Stomach smooth muscle (tissue), 2 donors: ENCODE results near the gene PNLIPRP2.

ENCODE experiments used
- H3K27ac ChIP-seq: one replicate; pipeline ENCODE4 v1.7.0; 2013; ENCODE audit warnings: mild to moderate bottlenecking, low read length, inconsistent platforms
- H3K27me3 ChIP-seq, 2 donors: one replicate each; pipeline ENCODE4 v1.7.0; 2013; ENCODE audit warnings: low read length in 2 of 2; ENCODE audit not compliant: insufficient read depth in 2 of 2, control insufficient read depth in 1 of 2
- H3K36me3 ChIP-seq, 2 donors: one replicate each; pipeline ENCODE4 v1.7.0; 2013; ENCODE audit warnings: low read length in 2 of 2; ENCODE audit not compliant: control insufficient read depth in 2 of 2, insufficient read depth in 2 of 2
- H3K4me1 ChIP-seq: one replicate; pipeline ENCODE4 v1.7.0; 2013; ENCODE audit warnings: low read length; ENCODE audit not compliant: control insufficient read depth, insufficient read depth
- H3K4me3 ChIP-seq, 2 donors: one replicate each; pipeline ENCODE4 v1.7.0; 2013; ENCODE audit warnings: low read length in 2 of 2
- H3K9ac ChIP-seq, 2 donors: one replicate each; pipeline ENCODE4 v1.7.0; 2013; ENCODE audit warnings: low read length in 2 of 2, mild to moderate bottlenecking in 1 of 2
- H3K9me3 ChIP-seq, 2 donors: one replicate each; pipeline ENCODE4 v1.7.0; 2013; ENCODE audit warnings: low read length in 2 of 2; ENCODE audit not compliant: control insufficient read depth in 2 of 2
- donor health status: healthy.
- donor health status: Pancreatic carcinoma.

The PNLIPRP2 gene

DNA sequence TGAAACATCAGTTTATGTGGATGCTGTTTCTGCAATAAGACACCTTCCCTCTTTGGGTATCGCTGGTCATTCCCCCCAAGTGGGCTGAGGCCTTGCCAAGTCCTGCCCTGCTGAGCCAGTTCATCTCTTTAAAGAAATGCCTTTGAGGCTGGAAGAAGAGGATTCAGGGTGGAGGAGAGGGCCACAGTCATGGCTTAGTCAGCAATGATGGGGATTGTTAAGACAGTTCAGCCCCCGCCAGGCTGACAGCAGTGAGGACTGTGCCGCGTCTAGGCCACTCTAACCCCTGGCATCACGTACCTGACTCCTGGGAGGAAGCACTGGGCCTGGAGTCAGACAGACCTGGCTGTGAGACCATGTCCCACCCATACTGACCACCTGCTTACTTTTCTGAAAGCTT is 48.3 kb downstream of the PNLIPRP2 start:
- peaks cover 4 to 5% of the 10 kb centered on the region in 2 donors for H3K36me3 ChIP-seq
- H3K9ac ChIP-seq = no peak overlapping the region
- peaks cover 4 to 5% of the 10 kb centered on the region in 2 donors for H3K27me3 ChIP-seq
- H3K4me3 ChIP-seq = no peak overlapping the region
- H3K9me3 ChIP-seq = peaks cover 0 to 7% of the 10 kb centered on the region in 2 donors
- H3K4me1 ChIP-seq = peaks cover 15% of the 10 kb centered on the region
- no peak overlapping the region for H3K27ac ChIP-seq

DNA sequence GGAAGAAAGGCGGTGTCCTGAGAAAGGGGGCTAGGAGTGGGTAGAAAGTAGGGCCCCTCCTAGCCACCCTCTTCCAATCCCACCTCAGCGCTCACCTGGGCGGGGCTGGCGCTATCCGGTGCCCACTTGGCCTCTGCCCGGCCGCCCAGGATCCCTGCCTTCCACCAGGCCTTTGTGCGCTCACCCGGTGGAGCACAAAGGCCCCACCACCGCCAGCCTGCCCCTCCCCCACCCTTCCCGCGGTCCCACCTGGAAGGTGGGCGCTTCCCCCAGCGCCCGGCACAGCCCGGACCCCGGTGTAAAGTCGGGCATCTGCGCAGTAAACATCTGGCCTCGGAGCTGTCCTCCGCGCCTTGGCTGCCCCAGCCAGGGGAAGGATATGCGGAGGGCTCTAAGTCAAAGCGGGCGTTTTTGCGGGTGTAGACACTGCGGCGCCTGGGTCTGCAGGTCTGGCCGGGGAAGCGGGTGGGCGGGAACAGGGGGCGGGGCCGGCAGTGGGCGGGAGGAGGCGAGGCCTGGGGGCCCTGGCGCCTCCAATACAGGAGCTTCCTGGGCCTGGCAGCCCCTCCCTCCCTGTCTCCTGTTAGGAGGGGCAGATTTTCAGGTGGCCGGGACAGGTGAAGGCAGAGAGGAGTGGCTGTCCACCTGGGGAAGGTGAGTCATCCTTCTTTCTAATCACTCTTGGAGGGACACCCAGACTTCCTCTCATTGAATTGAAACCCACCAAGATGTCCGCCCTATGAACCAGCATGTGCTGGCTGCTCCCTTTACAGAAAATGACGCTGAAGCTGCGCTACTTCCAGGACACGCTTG is 49.3 kb downstream of the PNLIPRP2 start:
- Histone ChIP-seq H3K4me1 (peaks cover 10% of the 10 kb centered on the region), H3K27ac (no peak overlapping the region), H3K27me3 (peaks cover 4 to 5% of the 10 kb centered on the region in 2 donors), H3K9me3 (peaks cover 0 to 7% of the 10 kb centered on the region in 2 donors), H3K36me3 (peaks cover 4 to 10% of the 10 kb centered on the region in 2 donors), H3K9ac (no peak overlapping the region), H3K4me3 (no peak overlapping the region)

DNA sequence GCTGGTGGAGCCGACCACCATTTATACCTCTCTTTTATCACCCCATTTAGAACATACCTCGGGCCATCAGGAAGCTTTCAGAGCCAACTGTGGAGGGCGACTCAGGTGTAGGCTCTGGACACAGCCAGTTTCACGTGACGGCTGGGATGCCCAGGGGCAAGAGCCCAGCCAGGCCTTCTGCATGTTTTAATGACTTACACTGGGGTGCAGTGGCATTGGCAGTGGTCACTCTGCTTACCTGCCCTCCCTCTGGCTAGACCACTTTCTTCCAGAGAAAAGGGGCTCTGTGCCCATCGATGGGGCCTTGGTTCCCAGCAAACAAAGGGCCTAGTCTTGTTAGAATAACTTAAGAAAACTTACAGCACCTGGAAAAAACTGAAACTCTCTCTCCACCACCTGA is 50.0 kb downstream of the PNLIPRP2 start:
- Histone ChIP-seq H3K9ac (no peak overlapping the region), H3K36me3 (peaks cover 4 to 11% of the 10 kb centered on the region in 2 donors), H3K27me3 (peaks cover 4 to 5% of the 10 kb centered on the region in 2 donors), H3K9me3 (peaks cover 0 to 7% of the 10 kb centered on the region in 2 donors), H3K27ac (no peak overlapping the region), H3K4me1 (peaks cover 5% of the 10 kb centered on the region), H3K4me3 (no peak overlapping the region)

DNA sequence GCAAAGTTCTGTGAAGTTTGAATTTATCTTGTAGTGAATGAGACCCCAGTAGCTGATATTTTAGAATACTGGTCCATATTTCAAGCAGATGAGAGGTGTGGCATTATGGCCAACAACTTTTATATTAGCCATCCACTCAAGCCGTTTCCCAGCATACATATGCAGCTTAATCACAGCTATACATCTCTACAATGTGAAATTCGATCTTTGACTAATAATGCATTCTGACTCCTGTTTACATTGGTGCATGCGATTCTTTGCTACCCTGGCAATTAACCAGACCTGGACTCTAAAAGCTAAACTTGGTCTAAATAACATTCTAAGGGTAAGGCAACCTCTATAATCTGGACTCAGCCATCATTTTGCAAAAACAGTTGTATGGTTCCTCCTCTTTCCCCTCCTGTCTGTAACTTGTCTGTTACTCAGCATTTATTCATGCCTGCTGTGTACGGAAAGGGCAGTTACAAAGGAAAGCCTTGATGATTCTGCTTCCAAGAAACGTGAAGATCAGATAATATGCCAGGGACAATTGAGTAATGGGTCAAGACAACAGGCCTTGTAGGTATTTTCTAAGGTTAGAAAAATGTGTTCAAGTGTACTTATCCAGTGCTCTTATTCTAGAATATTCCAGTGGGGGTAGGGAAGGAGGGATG is 50.6 kb downstream of the PNLIPRP2 start:
- peaks cover 0 to 7% of the 10 kb centered on the region in 2 donors for H3K9me3 ChIP-seq
- no peak overlapping the region for H3K27ac ChIP-seq
- no peak overlapping the region for H3K4me3 ChIP-seq

DNA sequence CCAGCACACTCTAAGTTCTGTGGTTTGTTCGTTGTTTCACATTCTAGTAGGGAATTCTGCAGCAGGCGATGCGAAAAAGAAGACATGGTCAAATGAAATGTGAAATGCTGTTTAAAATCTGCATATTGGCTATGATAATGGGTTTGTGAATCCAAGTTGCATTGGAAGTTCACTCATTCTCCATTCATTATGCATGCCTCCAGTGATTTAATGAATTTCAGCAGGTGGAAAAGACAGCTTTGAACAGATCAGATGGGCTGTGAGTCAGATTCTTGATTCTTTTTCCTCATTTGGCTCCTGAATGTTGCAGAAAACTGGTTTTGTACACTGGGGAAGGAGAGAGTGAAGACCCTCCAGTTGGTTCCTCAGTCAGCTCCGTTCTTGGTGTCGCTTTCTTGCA is 52.1 kb downstream of the PNLIPRP2 start:
- Histone ChIP-seq H3K27ac (no peak overlapping the region), H3K4me3 (no peak overlapping the region), H3K4me1 (peaks cover 2% of the 10 kb centered on the region), H3K9me3 (no peaks in the 10 kb centered on the region), H3K36me3 (peaks cover 4 to 21% of the 10 kb centered on the region in 2 donors), H3K9ac (no peak overlapping the region), H3K27me3 (peaks cover 4 to 5% of the 10 kb centered on the region in 2 donors)

More for the DNA sequence above, 50.6 kb downstream of the PNLIPRP2 start:
- Histone ChIP-seq H3K9ac (no peak overlapping the region), H3K27me3 (peaks cover 4 to 5% of the 10 kb centered on the region in 2 donors), H3K36me3 (peaks cover 4 to 17% of the 10 kb centered on the region in 2 donors), H3K4me1 (peaks cover 2% of the 10 kb centered on the region)

DNA sequence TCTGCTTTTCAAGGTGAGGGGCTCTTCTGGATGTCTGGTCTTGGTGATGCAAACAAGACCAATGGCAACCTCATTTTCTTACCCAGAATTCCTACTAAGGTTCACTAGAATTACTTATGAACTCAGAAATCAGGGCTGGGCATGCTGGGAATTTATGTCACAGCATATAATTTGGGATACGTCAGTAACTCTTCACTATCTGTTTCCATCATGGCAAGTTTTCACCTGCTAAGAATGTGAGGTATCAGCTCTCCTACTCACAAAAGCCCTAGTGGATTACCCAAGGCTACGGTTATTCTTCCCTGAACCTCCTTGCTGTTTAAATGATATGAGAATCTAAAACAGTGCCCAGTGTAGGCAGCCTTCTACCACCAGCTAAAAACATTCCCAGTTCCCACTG is 53.1 kb downstream of the PNLIPRP2 start:
- Histone ChIP-seq H3K4me1 (peaks cover 2% of the 10 kb centered on the region), H3K27me3 (peaks cover 4 to 5% of the 10 kb centered on the region in 2 donors), H3K4me3 (no peak overlapping the region), H3K27ac (no peak overlapping the region), H3K9ac (no peak overlapping the region), H3K9me3 (no peaks in the 10 kb centered on the region), H3K36me3 (peaks cover 4 to 21% of the 10 kb centered on the region in 2 donors)

DNA sequence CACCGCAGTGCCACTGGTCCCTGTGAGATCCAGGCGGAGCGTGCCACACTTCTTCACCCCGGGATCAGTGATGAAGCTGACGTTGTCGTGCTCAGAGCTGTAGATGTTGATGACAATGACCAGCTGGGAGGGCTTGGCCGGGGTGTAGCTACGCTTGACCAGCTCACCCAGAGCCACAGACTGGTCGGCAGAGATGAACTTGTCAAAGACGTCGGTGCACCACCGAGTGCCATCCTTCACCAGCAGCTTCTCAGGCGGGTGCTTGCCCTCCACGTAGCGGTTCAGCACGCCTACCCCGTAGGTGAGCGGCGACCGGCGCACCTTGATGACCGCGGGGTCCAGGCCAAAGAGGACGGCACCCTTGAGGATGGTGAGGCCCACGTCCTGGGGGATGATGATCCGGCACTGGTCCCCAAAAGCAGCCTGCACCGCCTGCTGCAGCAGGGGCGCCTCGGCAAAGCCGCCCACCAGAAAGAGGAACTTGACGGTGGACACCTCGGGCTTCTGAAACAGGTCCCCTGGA is 54.2 kb downstream of the PNLIPRP2 start:
- no peak overlapping the region for H3K27ac ChIP-seq
- no peak overlapping the region for H3K9ac ChIP-seq
- H3K36me3 ChIP-seq = peaks cover 4 to 24% of the 10 kb centered on the region in 2 donors
- no peak overlapping the region for H3K4me3 ChIP-seq
- H3K9me3 ChIP-seq = no peaks in the 10 kb centered on the region
- H3K27me3 ChIP-seq = peaks cover 4 to 5% of the 10 kb centered on the region in 2 donors
- peaks cover 2% of the 10 kb centered on the region for H3K4me1 ChIP-seq

DNA sequence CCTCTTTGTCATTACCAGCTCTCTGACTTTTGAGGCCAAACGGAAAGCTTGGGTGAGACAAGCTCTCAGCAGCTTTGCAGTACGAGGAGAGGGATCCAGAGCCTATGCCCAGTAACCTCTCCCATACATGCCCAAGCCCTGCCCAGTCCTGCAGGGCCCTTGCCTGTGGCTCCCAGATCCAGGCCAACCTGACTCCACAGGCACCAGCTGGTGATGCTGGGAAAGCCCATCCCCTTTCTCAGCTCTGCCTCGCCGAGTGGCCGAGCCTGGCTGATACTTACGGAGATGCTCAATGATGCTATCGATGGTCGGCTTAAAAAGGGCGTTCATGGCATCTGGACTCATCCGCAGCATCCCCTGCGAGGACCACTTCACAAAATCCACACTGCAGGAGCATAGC is 55.4 kb downstream of the PNLIPRP2 start:
- H3K36me3 ChIP-seq = peaks cover 4 to 24% of the 10 kb centered on the region in 2 donors
- no peak overlapping the region for H3K4me3 ChIP-seq
- H3K9ac ChIP-seq = no peak overlapping the region
- no peaks in the 10 kb centered on the region for H3K27me3 ChIP-seq
- no peaks in the 10 kb centered on the region for H3K9me3 ChIP-seq
- H3K4me1 ChIP-seq = no peaks in the 10 kb centered on the region
- no peak overlapping the region for H3K27ac ChIP-seq

DNA sequence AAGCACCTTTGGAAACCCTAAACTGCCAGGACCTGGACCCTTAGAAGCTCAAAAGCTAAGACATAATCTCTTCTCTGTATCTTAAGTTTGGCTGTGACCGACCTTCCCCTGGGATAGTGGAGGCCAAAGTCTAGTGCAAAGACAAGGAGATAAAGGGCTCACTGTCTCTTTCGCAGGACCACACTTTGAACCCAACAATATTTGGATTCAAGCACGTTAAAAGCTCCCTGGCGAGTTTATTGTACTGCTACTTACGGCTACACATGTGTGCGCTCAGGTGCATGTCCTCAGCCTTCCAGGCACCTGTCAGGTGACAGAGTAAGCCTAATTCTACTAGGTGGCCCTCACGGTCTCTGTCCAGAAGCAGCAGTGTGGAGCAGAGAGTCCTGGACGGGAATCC is 55.9 kb downstream of the PNLIPRP2 start:
- Histone ChIP-seq H3K9me3 (no peaks in the 10 kb centered on the region), H3K27me3 (no peaks in the 10 kb centered on the region), H3K36me3 (peaks cover 4 to 28% of the 10 kb centered on the region in 2 donors), H3K4me3 (no peak overlapping the region), H3K27ac (no peak overlapping the region), H3K4me1 (no peaks in the 10 kb centered on the region), H3K9ac (no peak overlapping the region)

DNA sequence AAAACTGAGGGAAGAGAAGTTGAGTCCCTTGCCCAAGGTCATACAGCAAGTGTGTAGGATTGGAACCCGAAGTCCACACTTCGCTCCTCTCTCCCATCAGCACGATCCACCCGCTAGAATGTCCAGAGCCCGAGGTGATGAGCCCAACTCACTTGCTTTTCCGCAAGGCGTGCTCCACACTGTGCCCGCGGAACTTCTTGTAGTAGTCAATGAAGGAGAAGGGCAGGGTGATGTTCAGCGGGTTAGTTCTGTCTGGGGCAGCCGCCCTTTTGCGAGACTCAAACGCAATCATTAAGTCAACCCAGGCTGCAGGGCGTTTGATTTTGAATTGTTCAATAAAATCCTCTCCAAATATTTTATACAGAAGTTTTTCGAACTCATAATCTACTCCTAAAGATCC is 58.6 kb downstream of the PNLIPRP2 start:
- Histone ChIP-seq H3K9me3 (no peaks in the 10 kb centered on the region), H3K27me3 (no peaks in the 10 kb centered on the region), H3K4me3 (no peak overlapping the region), H3K9ac (no peak overlapping the region), H3K27ac (no peak overlapping the region), H3K36me3 (peaks cover 0 to 25% of the 10 kb centered on the region in 2 donors), H3K4me1 (peaks cover 5% of the 10 kb centered on the region)
